ENCODE data around the gene C1orf21. TPM values are rescaled to one million over a fixed set of nuclear protein-coding genes. Genes with fewer than 3 reads are reported as not detected.

C1orf21 gene
- total RNA-seq, 1 donor from 2014 or later = 31.8 TPM

- Mint-ChIP-seq H3K4me1 (ENCODE audit: unreplicated experiment) (peaks cover 14% of the 10 kb centered on the region), H3K9me3 (ENCODE audit: unreplicated experiment) (no peaks in the 10 kb centered on the region), H3K4me3 (ENCODE audit: unreplicated experiment) (no peak overlapping the region), H3K27ac (ENCODE audit: unreplicated experiment) (no peak overlapping the region), H3K36me3 (ENCODE audit: unreplicated experiment) (peaks cover 10% of the 10 kb centered on the region), H3K27me3 (ENCODE audit: unreplicated experiment) (no peaks in the 10 kb centered on the region)
- no peak for TF ChIP-seq CTCF (IDR thresholded peaks at IDR 0.05)
- DNase-seq (ENCODE audit: extremely low spot score, unreplicated experiment) = no peak
Measured at GRCh38 chr1:184417916-184418315, 31.1 kb downstream of the C1orf21 start.

GRCh38 chr1:184418652-184419349, 32.0 kb downstream of the C1orf21 start:
- Mint-ChIP-seq H3K27me3 (ENCODE audit: unreplicated experiment) (no peaks in the 10 kb centered on the region), H3K4me3 (ENCODE audit: unreplicated experiment) (no peak overlapping the region), H3K27ac (ENCODE audit: unreplicated experiment) (no peak overlapping the region), H3K9me3 (ENCODE audit: unreplicated experiment) (no peaks in the 10 kb centered on the region), H3K4me1 (ENCODE audit: unreplicated experiment) (peaks cover 14% of the 10 kb centered on the region), H3K36me3 (ENCODE audit: unreplicated experiment) (peaks cover 7% of the 10 kb centered on the region)
- TF ChIP-seq CTCF (IDR thresholded peaks at IDR 0.05) = no peak
- DNase-seq (ENCODE audit: extremely low spot score, unreplicated experiment) = no peak

- Mint-ChIP-seq H3K9me3 (ENCODE audit: unreplicated experiment) (no peaks in the 10 kb centered on the region), H3K36me3 (ENCODE audit: unreplicated experiment) (peaks cover 8% of the 10 kb centered on the region), H3K4me3 (ENCODE audit: unreplicated experiment) (no peak overlapping the region), H3K27ac (ENCODE audit: unreplicated experiment) (no peak overlapping the region), H3K27me3 (ENCODE audit: unreplicated experiment) (no peaks in the 10 kb centered on the region), H3K4me1 (ENCODE audit: unreplicated experiment) (peaks cover 14% of the 10 kb centered on the region)
- no peak for TF ChIP-seq CTCF (IDR thresholded peaks at IDR 0.05)
- no peak for DNase-seq (ENCODE audit: extremely low spot score, unreplicated experiment)
Measured at GRCh38 chr1:184419350-184420161, 32.7 kb downstream of the C1orf21 start.

GRCh38 chr1:184422490-184423233, 35.8 kb downstream of the C1orf21 start:
- Mint-ChIP-seq H3K27me3 (ENCODE audit: unreplicated experiment) (no peaks in the 10 kb centered on the region), H3K9me3 (ENCODE audit: unreplicated experiment) (no peaks in the 10 kb centered on the region), H3K4me3 (ENCODE audit: unreplicated experiment) (no peak overlapping the region), H3K36me3 (ENCODE audit: unreplicated experiment) (peaks cover 6% of the 10 kb centered on the region), H3K4me1 (ENCODE audit: unreplicated experiment) (peaks cover 14% of the 10 kb centered on the region), H3K27ac (ENCODE audit: unreplicated experiment) (no peak overlapping the region)
- TF ChIP-seq CTCF (IDR thresholded peaks at IDR 0.05) = no peak
- no peak for DNase-seq (ENCODE audit: extremely low spot score, unreplicated experiment)
